Measurements from ENCODE around the gene NMT1.

DNA sequence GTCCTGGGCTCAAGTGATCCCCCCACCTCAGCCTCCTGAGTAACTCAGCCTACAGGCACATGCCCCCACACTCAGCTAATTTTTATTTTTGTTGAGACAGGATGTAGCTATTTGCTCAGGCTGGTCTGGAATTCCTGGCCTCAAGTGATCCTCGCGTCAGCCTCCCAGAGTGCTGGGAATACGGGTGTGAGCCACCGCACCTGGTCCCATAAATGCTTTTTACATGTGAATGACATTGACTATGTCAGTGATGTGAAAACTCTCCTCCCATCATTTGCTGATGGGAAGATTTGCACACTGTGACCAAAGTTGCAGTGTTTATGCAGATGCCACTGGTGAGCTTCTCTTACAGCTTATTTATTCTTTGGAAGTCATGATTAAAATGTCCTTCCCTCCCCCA lies 56.2 kb downstream of the NMT1 start:
- TF ChIP-seq, protein P1, sequence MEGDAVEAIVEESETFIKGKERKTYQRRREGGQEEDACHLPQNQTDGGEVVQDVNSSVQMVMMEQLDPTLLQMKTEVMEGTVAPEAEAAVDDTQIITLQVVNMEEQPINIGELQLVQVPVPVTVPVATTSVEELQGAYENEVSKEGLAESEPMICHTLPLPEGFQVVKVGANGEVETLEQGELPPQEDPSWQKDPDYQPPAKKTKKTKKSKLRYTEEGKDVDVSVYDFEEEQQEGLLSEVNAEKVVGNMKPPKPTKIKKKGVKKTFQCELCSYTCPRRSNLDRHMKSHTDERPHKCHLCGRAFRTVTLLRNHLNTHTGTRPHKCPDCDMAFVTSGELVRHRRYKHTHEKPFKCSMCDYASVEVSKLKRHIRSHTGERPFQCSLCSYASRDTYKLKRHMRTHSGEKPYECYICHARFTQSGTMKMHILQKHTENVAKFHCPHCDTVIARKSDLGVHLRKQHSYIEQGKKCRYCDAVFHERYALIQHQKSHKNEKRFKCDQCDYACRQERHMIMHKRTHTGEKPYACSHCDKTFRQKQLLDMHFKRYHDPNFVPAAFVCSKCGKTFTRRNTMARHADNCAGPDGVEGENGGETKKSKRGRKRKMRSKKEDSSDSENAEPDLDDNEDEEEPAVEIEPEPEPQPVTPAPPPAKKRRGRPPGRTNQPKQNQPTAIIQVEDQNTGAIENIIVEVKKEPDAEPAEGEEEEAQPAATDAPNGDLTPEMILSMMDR (IDR thresholded peaks at IDR 0.05; ENCODE audit: low read depth, low read length, poor library complexity, severe bottlenecking), result no peak
- no peak for TF ChIP-seq EZH2phosphoT487 (IDR thresholded peaks at IDR 0.05; ENCODE audit: borderline replicate concordance, low read length)

Measured in DOHH2 (cell line).